Retinal pigment epithelial cell (primary cell): ENCODE results near the gene TIMM44.
"Not testable (repeated sequence)": the region's sequence is repeated elsewhere in the genome, so short reads cannot be mapped to it uniquely, and the experiment has no call there.

Source experiments
- DNase-seq: peaks from one replicate; pipeline ENCODE4 v3.0.0-alpha.2; 2010; ENCODE audit warnings: low read depth
- H3K4me3 ChIP-seq: 2 replicates; pipeline ENCODE4 v1.5.1; 2011; ENCODE audit warnings: mild to moderate bottlenecking, low read length, control low read depth, moderate library complexity
- CTCF ChIP-seq: conservative IDR thresholded peaks from 2 replicates; pipeline ENCODE4 v1.5.1; 2011; ENCODE audit warnings: low read depth, low read length, control low read depth, inconsistent platforms

Gene TIMM44

GRCh38 chr19:7921302-7921966 is 22.0 kb downstream of the TIMM44 start:
- no peak for TF ChIP-seq CTCF
- DNase-seq, result no peak
- peak overlapping the region; percentile 40 for H3K4me3 ChIP-seq

DNA sequence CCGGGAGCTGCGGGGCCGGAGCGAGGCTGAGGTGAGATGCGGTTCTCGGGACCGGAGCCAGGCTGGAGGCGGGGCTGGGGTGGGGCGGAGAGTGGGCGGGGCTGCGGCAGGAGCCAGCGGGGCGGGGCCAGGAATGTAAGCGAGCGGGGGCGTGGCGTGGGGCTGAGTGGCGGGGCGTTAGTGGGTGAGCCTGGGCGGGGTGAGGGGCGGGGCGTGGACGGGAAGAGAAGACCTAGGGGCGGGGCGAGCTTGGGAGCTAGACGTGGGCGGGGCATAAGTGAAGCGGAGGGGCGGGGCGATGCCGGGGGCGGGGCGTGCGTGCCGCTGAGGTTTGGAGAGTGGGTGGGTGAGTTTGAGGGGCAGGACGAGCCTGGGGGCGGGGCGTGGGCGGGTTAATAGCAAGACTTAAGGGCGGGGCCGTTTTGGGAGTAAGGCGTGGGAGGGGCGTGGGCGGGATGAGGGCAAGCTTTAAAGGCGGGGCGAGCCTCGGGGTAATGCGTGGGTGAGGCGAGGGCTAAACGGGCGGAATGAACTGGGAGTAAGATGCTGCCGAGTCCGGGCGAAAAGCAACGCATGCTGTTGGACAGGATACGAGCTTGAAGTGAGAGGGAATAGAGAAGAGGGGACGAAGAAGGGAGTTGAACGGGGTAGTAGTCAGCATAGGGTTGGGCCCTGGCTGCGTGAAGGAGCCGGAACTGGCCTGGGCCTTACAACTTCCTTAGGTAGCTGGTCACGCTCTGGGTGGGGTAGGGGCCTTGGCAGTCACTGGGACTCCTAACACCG is 22.8 kb downstream of the TIMM44 start:
- peak; percentile 68 for DNase-seq
- H3K4me3 ChIP-seq, result peak overlapping the region; percentile 61
- no peak for TF ChIP-seq CTCF

- TF ChIP-seq CTCF, result no peak
- DNase-seq, result peak; percentile 49
- peak within 1 kb of the TSS; percentile 61 for H3K4me3 ChIP-seq
Measured at GRCh38 chr19:7919610-7920518, 23.6 kb downstream of the TIMM44 start, which contains the start of gene SNAPC2. TSS of gene SNAPC2 (plus strand) at chr19:7920338. CDS start at chr19:7920367, 29 bp downstream.

DNA sequence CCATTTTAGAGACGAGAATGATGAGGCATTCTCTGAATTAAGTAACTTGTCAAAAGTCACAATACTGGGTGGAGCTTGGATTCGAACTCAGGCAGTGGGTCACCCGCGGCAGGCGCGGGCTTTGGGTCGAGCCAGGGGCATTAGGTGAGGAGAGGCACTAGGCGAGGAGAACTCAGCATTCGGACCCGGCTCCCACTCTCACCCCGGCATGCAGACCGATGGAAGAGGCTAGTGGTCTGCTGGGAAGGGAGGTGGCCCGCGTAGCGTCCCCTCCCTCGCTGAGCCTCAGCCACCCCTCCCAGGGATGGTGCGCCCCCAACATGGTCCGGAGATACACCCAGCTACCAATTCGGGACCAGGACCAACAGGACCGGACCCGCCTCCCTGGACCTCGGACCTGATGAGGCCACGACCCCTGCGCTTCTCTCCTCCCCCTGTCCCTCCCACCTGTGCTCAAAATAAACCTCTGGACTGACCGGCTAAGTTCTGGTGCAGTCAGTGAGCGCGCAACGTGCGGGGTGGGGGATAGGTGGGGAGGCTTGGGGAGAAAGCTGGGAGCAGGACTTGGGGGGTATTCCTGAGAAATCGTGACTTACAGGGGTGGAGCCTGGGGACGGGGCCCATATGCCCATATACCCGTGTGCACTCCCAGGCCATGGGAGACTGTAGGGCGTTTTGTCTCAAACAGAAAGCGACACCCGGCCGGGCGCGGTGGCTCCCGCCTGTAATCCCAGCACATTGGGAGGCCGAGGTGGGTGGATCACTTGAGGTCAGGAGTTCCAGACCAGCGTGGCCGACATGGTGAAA is 24.6 kb downstream of the TIMM44 start:
- H3K4me3 ChIP-seq, result no peak overlapping the region
- DNase-seq, result no peak
- no peak for TF ChIP-seq CTCF

GRCh38 chr19:7918062-7918614 is 25.3 kb downstream of the TIMM44 start:
- not testable (repeated sequence) for H3K4me3 ChIP-seq, DNase-seq

DNA sequence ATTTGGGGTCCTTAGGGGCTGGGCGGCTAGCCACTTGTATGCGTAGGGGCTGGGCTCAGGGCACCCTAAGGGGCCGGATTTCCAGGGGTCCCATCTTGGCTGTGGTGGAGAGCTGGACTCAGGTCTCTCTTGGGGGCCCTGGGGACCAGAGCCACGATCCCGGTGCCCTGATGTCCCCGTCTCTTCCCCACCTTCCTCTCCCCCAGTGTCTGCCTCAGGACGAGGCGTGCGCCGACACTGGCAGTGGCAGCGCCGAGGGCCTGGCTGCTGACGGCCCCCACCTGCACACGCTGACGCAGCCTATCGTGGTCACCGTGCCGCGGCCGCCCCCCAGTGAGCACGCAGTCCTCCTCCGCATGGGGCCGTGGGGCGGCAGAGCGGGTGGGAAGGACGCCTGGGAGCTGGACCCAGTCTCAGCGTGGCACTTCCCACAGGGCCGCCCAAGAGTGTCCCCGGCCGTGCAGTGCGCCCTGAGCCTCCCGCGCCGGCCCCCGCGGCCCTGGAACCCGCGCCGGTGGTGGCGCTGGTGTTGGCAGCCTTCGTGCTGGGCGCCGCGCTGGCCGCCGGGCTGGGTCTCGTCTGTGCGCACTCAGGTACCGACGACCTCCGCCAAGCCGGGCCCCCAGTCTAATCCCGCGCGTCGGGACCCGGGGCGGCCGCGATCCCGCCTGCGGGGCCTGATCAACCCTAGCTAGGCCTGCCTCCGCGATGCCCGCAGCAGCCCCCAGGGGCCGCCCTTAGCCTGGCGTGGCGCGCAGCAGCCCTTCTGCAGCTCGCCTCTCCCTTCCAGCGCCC is 26.0 kb downstream of the TIMM44 start:
- DNase-seq, result no peak
- peak overlapping the region; percentile 14 for H3K4me3 ChIP-seq
- peak; percentile 64 for TF ChIP-seq CTCF
